GM23248 (cell line): ENCODE results near the gene C1orf21.

Experiments used
- EZH2 ChIP-seq: fragments of 200-600 bp; sonication (generic); IDR thresholded peaks from 2 replicates; pipeline ENCODE4 v1.6.1; 2018; ENCODE audit warnings: antibody characterized with exemption, mild to moderate bottlenecking; ENCODE audit not compliant: insufficient read depth, poor library complexity, severe bottlenecking
- EZH2phosphoT487 ChIP-seq: fragments of 200-600 bp; sonication (generic); IDR thresholded peaks from 2 replicates; pipeline ENCODE4 v1.6.1; 2018; ENCODE audit warnings: antibody characterized with exemption, moderate library complexity, mild to moderate bottlenecking, low read depth; ENCODE audit not compliant: insufficient read depth

GRCh38 chr1:184424945-184425344, 38.1 kb downstream of the C1orf21 start:
- no peak for TF ChIP-seq EZH2
- TF ChIP-seq EZH2phosphoT487 = no peak
